ENCODE measurements around the gene FGF11. TPM values are rescaled to one million over a fixed set of nuclear protein-coding genes. Genes with fewer than 3 reads are reported as not detected.

Gene FGF11
- total and polyA plus RNA-seq, 8 donors, result 0.97 to 2.8 (median 2.3) TPM

DNA sequence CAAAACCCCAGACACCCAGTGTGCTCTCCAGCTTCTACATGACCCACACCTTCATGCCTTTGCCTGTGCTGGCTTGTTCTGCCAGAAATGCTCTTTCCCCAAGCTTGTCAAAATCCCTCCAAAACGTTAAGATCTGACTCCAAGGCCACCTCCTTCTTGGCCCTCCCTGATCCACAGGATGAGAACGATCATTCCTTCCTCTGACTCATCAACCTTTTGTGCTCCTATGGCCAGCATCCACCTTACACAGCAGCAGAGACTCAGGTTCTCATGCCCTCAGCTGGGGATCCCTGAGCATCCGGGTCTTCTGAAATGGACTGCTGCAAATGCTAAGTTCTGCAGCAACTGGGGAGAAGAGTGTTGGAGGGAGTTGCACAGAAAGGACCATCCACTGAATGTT lies 37.2 kb downstream of the FGF11 start:
- peaks cover 32 to 63% of the 10 kb centered on the region in 2 donors for H3K4me1 ChIP-seq
- no peak overlapping the region for H3K4me3 ChIP-seq
- TF ChIP-seq, protein P1, sequence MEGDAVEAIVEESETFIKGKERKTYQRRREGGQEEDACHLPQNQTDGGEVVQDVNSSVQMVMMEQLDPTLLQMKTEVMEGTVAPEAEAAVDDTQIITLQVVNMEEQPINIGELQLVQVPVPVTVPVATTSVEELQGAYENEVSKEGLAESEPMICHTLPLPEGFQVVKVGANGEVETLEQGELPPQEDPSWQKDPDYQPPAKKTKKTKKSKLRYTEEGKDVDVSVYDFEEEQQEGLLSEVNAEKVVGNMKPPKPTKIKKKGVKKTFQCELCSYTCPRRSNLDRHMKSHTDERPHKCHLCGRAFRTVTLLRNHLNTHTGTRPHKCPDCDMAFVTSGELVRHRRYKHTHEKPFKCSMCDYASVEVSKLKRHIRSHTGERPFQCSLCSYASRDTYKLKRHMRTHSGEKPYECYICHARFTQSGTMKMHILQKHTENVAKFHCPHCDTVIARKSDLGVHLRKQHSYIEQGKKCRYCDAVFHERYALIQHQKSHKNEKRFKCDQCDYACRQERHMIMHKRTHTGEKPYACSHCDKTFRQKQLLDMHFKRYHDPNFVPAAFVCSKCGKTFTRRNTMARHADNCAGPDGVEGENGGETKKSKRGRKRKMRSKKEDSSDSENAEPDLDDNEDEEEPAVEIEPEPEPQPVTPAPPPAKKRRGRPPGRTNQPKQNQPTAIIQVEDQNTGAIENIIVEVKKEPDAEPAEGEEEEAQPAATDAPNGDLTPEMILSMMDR (IDR thresholded peaks at IDR 0.05), result no peak
- no peaks in the 10 kb centered on the region for H3K9me3 ChIP-seq
- DNase-seq (no peak), ATAC-seq (no peak)
- peak overlapping the region; percentile 53 to 93 for H3K27ac ChIP-seq
- no peaks in the 10 kb centered on the region for H3K27me3 ChIP-seq
- intact Hi-C loops (cut with DNase I), result no loop called here
- no peaks in the 10 kb centered on the region for H3K36me3 ChIP-seq

DNA sequence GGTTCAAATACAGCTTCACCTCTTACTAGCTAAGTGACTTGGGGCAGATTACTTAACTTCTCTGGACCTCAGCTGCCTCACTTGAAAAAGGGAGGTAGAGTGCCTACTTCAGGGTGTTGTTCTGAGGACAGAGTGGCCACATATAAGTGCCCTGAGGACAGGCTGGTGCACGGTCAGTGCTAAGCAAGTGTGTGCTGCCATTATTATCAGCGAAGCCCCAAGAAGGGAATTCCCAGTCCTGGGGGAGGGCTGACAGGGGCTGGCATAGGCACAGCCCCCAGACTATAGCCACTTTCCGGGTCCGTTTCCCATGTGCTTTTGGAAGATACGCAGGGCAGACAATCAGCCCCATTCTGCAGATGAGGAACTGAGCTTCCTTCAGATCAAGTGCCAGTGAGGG lies 37.6 kb downstream of the FGF11 start:
- no peaks in the 10 kb centered on the region for H3K9me3 ChIP-seq
- TF ChIP-seq, protein P1 (IDR thresholded peaks at IDR 0.05), result no peak
- intact Hi-C loops (cut with DNase I), result no loop called here
- no peak for DNase-seq
- H3K27ac ChIP-seq, result peak overlapping the region; percentile 93 to 100
- no peaks in the 10 kb centered on the region for H3K27me3 ChIP-seq
- peak overlapping the region in 1 of 2 donors; percentile 86 for H3K4me3 ChIP-seq
- no peaks in the 10 kb centered on the region for H3K36me3 ChIP-seq
- H3K4me1 ChIP-seq, result peaks cover 32 to 59% of the 10 kb centered on the region in 2 donors
- ATAC-seq, result no peak

DNA sequence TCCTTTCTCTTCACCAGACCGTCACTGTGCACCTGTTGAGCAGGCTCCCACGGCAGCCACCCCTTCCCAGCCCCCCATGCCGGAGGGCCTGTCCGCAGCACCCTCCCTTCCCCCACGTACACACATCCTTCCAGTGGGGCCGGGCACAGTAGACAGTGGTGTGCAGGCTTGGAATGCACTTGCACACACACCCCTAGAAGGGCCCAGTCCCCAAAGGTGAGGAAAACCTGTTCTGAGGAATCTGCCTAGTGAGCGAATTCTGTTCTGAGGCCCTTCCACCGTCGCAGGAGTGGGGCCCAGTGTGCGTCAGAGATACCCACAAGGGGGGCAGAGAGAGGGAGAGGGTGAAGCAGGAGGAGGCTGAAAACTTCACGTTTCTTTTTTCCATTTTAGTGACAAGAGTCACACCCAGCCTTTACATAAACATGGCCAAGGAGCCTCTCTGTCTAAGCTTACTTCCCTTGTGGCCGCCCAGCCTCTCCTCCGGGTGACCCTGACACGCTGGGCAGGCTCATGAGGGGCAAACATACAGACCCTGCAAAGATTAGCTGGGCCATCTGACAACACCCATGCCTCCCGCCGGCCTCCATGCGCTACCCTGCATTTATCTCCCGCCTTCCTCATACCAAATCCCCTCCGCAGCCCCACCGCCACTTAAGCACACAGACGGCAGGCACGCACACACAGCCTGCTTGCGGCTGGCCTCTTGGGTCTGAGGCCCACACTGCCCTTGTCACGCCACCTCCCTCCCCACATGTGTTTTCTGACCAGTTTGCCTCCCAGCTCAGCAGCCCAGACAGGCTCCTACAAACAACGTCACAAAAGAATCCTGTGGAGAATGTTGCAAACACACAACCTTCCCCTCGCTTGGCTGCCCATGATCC lies 38.3 kb downstream of the FGF11 start:
- peak overlapping the region; percentile 78 to 86 for H3K4me3 ChIP-seq
- peak overlapping the region; percentile 93 to 100 for H3K27ac ChIP-seq
- H3K27me3 ChIP-seq, result no peaks in the 10 kb centered on the region
- intact Hi-C loops (cut with DNase I), result no loop called here
- no peaks in the 10 kb centered on the region for H3K9me3 ChIP-seq
- peaks cover 32 to 59% of the 10 kb centered on the region in 2 donors for H3K4me1 ChIP-seq
- ATAC-seq (peak; percentile 38), DNase-seq (peak; percentile 46 to 81 (median 68))
- TF ChIP-seq, protein P1 (IDR thresholded peaks at IDR 0.05), result no peak
- no peaks in the 10 kb centered on the region for H3K36me3 ChIP-seq

DNA sequence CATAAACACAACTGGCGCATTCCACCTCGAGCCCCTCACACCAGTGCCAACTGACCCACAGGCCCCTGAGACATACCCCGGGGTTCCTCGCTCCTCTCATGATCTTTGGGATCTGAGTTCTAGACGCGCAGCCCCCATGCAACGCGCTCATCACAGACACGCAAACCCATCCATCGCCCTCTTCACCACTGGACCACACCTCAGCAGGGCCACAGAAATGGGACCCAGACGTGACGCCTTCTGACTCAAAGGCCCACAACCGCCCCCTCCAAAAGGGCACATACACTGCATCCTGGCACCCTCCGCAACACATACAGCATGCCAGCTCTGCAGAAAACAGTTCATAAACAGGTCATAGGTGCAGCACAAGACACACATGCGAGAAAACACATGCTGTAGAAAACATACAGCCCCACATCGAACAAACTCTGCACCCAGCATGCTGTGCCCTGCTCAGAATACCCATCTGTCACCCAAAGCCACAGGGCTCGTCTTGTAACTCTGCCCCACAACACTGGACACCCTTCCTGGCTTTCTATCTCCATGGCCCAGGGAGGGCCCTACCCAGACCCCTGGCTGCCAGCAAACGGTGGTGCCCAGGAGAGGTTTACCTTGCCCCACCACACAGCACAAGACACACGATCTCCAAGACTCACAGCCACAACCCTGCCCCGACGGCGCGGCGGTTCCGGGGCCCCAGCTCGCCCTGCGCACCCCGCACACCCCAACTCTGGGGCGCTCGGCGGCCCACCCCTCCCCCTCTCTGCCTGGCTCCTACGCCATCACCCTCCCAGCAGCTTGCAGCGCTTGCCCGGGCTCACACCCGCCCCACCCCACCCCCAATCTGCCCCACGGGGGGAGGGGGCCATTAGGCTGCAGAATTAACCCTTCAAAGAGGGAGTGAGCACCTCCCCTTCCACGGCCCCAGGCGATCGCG lies 39.2 kb downstream of the FGF11 start:
- peaks cover 35 to 65% of the 10 kb centered on the region in 2 donors for H3K4me1 ChIP-seq
- ATAC-seq (peak; percentile 31), DNase-seq (peak; percentile 36 to 88 (median 72))
- TF ChIP-seq, protein P1 (IDR thresholded peaks at IDR 0.05), result no peak
- H3K36me3 ChIP-seq, result no peaks in the 10 kb centered on the region
- peak overlapping the region; percentile 93 to 100 for H3K27ac ChIP-seq
- H3K4me3 ChIP-seq, result peak overlapping the region; percentile 78 to 86
- intact Hi-C loops (cut with DNase I), result no loop called here
- no peaks in the 10 kb centered on the region for H3K27me3 ChIP-seq
- no peaks in the 10 kb centered on the region for H3K9me3 ChIP-seq

Measured in left lung (tissue), 10 donors.